Activated CD4-positive, alpha-beta memory T cell treated with anti-CD3 and anti-CD28 coated beads for 36 hours (primary cell): ENCODE results near the gene TRNP1. TPM values are rescaled to one million over a fixed set of nuclear protein-coding genes. Genes with fewer than 3 reads are reported as not detected.

Source experiments
- CTCF ChIA-PET: fragments of 350-600 bp; sonication (Branson Sonifier 250); formaldehyde crosslinking; loops from one replicate; lab custom pipeline; 2021; ENCODE audit warnings: antibody characterized with exemption, inconsistent platforms; lab: Charles Lee
- POLR2A ChIA-PET: fragments of 350-600 bp; sonication (Branson Sonifier 250); formaldehyde crosslinking; loops from one replicate; lab custom pipeline; 2021; ENCODE audit warnings: antibody characterized with exemption; lab: Charles Lee
- DNase-seq: peaks from one replicate; pipeline ENCODE4 v3.0.0-alpha.2; 2020
- H3K27ac Mint-ChIP-seq: one replicate; pipeline ENCODE4 v1.8.0; 2021; ENCODE audit warnings: mixed read lengths
- H3K27me3 Mint-ChIP-seq: one replicate; pipeline ENCODE4 v1.8.0; 2021; ENCODE audit warnings: mixed read lengths
- H3K36me3 Mint-ChIP-seq: one replicate; pipeline ENCODE4 v1.8.0; 2021; ENCODE audit warnings: mixed read lengths
- H3K4me1 Mint-ChIP-seq: one replicate; pipeline ENCODE4 v1.8.0; 2021; ENCODE audit warnings: low read depth, mixed read lengths
- H3K4me3 Mint-ChIP-seq: one replicate; pipeline ENCODE4 v1.8.0; 2021; ENCODE audit warnings: mild to moderate bottlenecking, mixed read lengths
- H3K9me3 Mint-ChIP-seq: one replicate; pipeline ENCODE4 v1.8.0; 2021; ENCODE audit warnings: mixed read lengths
- intact Hi-C: fragments of 100-400 bp; cut with micrococcal nuclease; formaldehyde crosslinking; loops from one replicate; pipeline ENCODE4 v1.15.1; 2023
- total RNA-seq, 2 experiments: library from RNA; stranded (reverse); gene quantifications; one replicate each; pipeline ENCODE4 v1.2.3, GENCODE V29; 2021

Gene TRNP1
- total RNA-seq, 2 experiments from 2014 or later = 0.19 to 0.53 TPM

GRCh38 chr1:27005648-27006496 is 12.4 kb downstream of the TRNP1 start:
- no peaks in the 10 kb centered on the region for H3K4me1 Mint-ChIP-seq
- no peak overlapping the region for H3K27ac Mint-ChIP-seq
- no peaks in the 10 kb centered on the region for H3K36me3 Mint-ChIP-seq
- no peak for DNase-seq
- no peaks in the 10 kb centered on the region for H3K9me3 Mint-ChIP-seq
- no peak overlapping the region for H3K4me3 Mint-ChIP-seq
- intact Hi-C loops = no loop called here
- CTCF ChIA-PET = interaction anchor here (0.6 to 1.1 kb wide), 2 partner anchors 9 to 38 kb away, joined by 3 to 4 read pairs; no protein-coding TSS in a partner anchor
- POLR2A ChIA-PET = no interaction called here
- H3K27me3 Mint-ChIP-seq = peaks cover 10% of the 10 kb centered on the region

- ChIA-PET CTCF (interaction anchor here (0.6 to 1.1 kb wide), 3 partner anchors 10 to 39 kb away, joined by 3 to 4 read pairs (median 3); no protein-coding TSS in a partner anchor), POLR2A (no interaction called here)
- no peak overlapping the region for H3K4me3 Mint-ChIP-seq
- no peaks in the 10 kb centered on the region for H3K36me3 Mint-ChIP-seq
- H3K27me3 Mint-ChIP-seq = peaks cover 13% of the 10 kb centered on the region
- H3K27ac Mint-ChIP-seq = no peak overlapping the region
- no peaks in the 10 kb centered on the region for H3K9me3 Mint-ChIP-seq
- peaks cover 2% of the 10 kb centered on the region for H3K4me1 Mint-ChIP-seq
- intact Hi-C loops = no loop called here
- DNase-seq = no peak
Measured at GRCh38 chr1:27006683-27007082, 13.2 kb downstream of the TRNP1 start.

- POLR2A ChIA-PET = no interaction called here
- H3K27ac Mint-ChIP-seq = no peak overlapping the region
Measured at GRCh38 chr1:27007909-27008582, 14.6 kb downstream of the TRNP1 start.

GRCh38 chr1:27009601-27010197 is 16.2 kb downstream of the TRNP1 start:
- Mint-ChIP-seq H3K9me3 (no peaks in the 10 kb centered on the region), H3K4me1 (peaks cover 11% of the 10 kb centered on the region)

More at GRCh38 chr1:27007909-27008582, 14.6 kb downstream of the TRNP1 start:
- Mint-ChIP-seq H3K9me3 (no peaks in the 10 kb centered on the region), H3K4me1 (peaks cover 10% of the 10 kb centered on the region), H3K27me3 (peaks cover 21% of the 10 kb centered on the region), H3K4me3 (no peak overlapping the region), H3K36me3 (no peaks in the 10 kb centered on the region)
- CTCF ChIA-PET = interaction anchor here (3.7 kb wide), 1 partner anchor 11 kb away, joined by 15 read pairs; no protein-coding TSS in a partner anchor
- no peak for DNase-seq
- intact Hi-C loops = no loop called here

GRCh38 chr1:27010226-27010994 is 16.9 kb downstream of the TRNP1 start:
- CTCF ChIA-PET = interaction anchor here (3.7 kb wide), 1 partner anchor 13 kb away, joined by 15 read pairs; no protein-coding TSS in a partner anchor
- no peaks in the 10 kb centered on the region for H3K36me3 Mint-ChIP-seq
- peaks cover 11% of the 10 kb centered on the region for H3K4me1 Mint-ChIP-seq
- POLR2A ChIA-PET = no interaction called here
- peaks cover 23% of the 10 kb centered on the region for H3K27me3 Mint-ChIP-seq
- no peak overlapping the region for H3K4me3 Mint-ChIP-seq
- no peak overlapping the region for H3K27ac Mint-ChIP-seq
- H3K9me3 Mint-ChIP-seq = no peaks in the 10 kb centered on the region
- intact Hi-C loops = no loop called here
- no peak for DNase-seq

More at GRCh38 chr1:27009601-27010197, 16.2 kb downstream of the TRNP1 start:
- Mint-ChIP-seq H3K27me3 (peaks cover 23% of the 10 kb centered on the region), H3K36me3 (no peaks in the 10 kb centered on the region), H3K4me3 (no peak overlapping the region), H3K27ac (no peak overlapping the region)
- intact Hi-C loops = no loop called here
- ChIA-PET CTCF (interaction anchor here (3.7 kb wide), 1 partner anchor 13 kb away, joined by 15 read pairs; no protein-coding TSS in a partner anchor), POLR2A (no interaction called here)
- DNase-seq = no peak

- H3K27me3 Mint-ChIP-seq = peaks cover 23% of the 10 kb centered on the region
- intact Hi-C loops = no loop called here
- H3K4me1 Mint-ChIP-seq = peaks cover 11% of the 10 kb centered on the region
- no peaks in the 10 kb centered on the region for H3K36me3 Mint-ChIP-seq
- ChIA-PET CTCF (no interaction called here), POLR2A (no interaction called here)
- no peak for DNase-seq
- H3K9me3 Mint-ChIP-seq = no peaks in the 10 kb centered on the region
- H3K4me3 Mint-ChIP-seq = no peak overlapping the region
- no peak overlapping the region for H3K27ac Mint-ChIP-seq
Measured at GRCh38 chr1:27011058-27011764, 17.7 kb downstream of the TRNP1 start.

- no peak overlapping the region for H3K4me3 Mint-ChIP-seq
- DNase-seq = peak; percentile 15
- H3K27me3 Mint-ChIP-seq = peaks cover 23% of the 10 kb centered on the region
- ChIA-PET CTCF (interaction anchor here (0.9 to 1.0 kb wide), 2 partner anchors 14 to 76 kb away, joined by 3 to 5 read pairs; no protein-coding TSS in a partner anchor), POLR2A (no interaction called here)
- intact Hi-C loops = no loop called here
- no peaks in the 10 kb centered on the region for H3K36me3 Mint-ChIP-seq
- peaks cover 11% of the 10 kb centered on the region for H3K4me1 Mint-ChIP-seq
- H3K27ac Mint-ChIP-seq = no peak overlapping the region
- no peaks in the 10 kb centered on the region for H3K9me3 Mint-ChIP-seq
Measured at GRCh38 chr1:27011976-27012563, 18.6 kb downstream of the TRNP1 start.

- CTCF ChIA-PET = interaction anchor here (1.5 kb wide), 1 partner anchor 17 kb away, joined by 4 read pairs; no protein-coding TSS in a partner anchor
- POLR2A ChIA-PET = no interaction called here
- H3K9me3 Mint-ChIP-seq = no peaks in the 10 kb centered on the region
- no peak overlapping the region for H3K27ac Mint-ChIP-seq
- peaks cover 11% of the 10 kb centered on the region for H3K4me1 Mint-ChIP-seq
- H3K27me3 Mint-ChIP-seq = peaks cover 19% of the 10 kb centered on the region
- DNase-seq = no peak
- intact Hi-C loops = no loop called here
- no peak overlapping the region for H3K4me3 Mint-ChIP-seq
- no peaks in the 10 kb centered on the region for H3K36me3 Mint-ChIP-seq
Measured at GRCh38 chr1:27015260-27015659, 21.8 kb downstream of the TRNP1 start.

- POLR2A ChIA-PET = no interaction called here
- Mint-ChIP-seq H3K27me3 (peaks cover 14% of the 10 kb centered on the region), H3K27ac (no peak overlapping the region), H3K4me1 (peaks cover 11% of the 10 kb centered on the region), H3K4me3 (no peak overlapping the region), H3K36me3 (no peaks in the 10 kb centered on the region), H3K9me3 (no peaks in the 10 kb centered on the region)
- DNase-seq = no peak
- CTCF ChIA-PET = interaction anchor here (1.5 kb wide), 1 partner anchor 18 kb away, joined by 4 read pairs; no protein-coding TSS in a partner anchor
- intact Hi-C loops = no loop called here
Measured at GRCh38 chr1:27016376-27016775, 22.9 kb downstream of the TRNP1 start.

GRCh38 chr1:27017207-27017606 is 23.7 kb downstream of the TRNP1 start:
- no peaks in the 10 kb centered on the region for H3K36me3 Mint-ChIP-seq

More at GRCh38 chr1:27017207-27017606, 23.7 kb downstream of the TRNP1 start:
- no peak for DNase-seq
- ChIA-PET POLR2A (no interaction called here), CTCF (no interaction called here)
- intact Hi-C loops = no loop called here
- H3K9me3 Mint-ChIP-seq = no peaks in the 10 kb centered on the region
- peaks cover 6% of the 10 kb centered on the region for H3K4me1 Mint-ChIP-seq
- H3K27ac Mint-ChIP-seq = no peak overlapping the region
- H3K4me3 Mint-ChIP-seq = no peak overlapping the region
- peaks cover 6% of the 10 kb centered on the region for H3K27me3 Mint-ChIP-seq
